Measurements from ENCODE around the gene DOCK3.

DOCK3 gene

GRCh38 chr3:50630394-50630793 is 44.3 kb upstream of the DOCK3 start:
- DNase-seq (ENCODE audit: low read depth) = no peak
- no peak overlapping the region for H3K4me3 ChIP-seq (ENCODE audit: control insufficient read depth, low read depth, low read length)
- no peak for TF ChIP-seq CTCF (IDR thresholded peaks at IDR 0.05; ENCODE audit: control insufficient read depth, insufficient read depth, low read depth, low read length, missing control alignments)

- no peak for DNase-seq (ENCODE audit: low read depth)
- TF ChIP-seq CTCF (IDR thresholded peaks at IDR 0.05; ENCODE audit: control insufficient read depth, insufficient read depth, low read depth, low read length, missing control alignments) = no peak
Measured at GRCh38 chr3:50630877-50631276, 43.9 kb upstream of the DOCK3 start.

GRCh38 chr3:50632450-50632849 is 42.3 kb upstream of the DOCK3 start:
- no peak overlapping the region for H3K4me3 ChIP-seq (ENCODE audit: control insufficient read depth, low read depth, low read length)
- TF ChIP-seq CTCF (IDR thresholded peaks at IDR 0.05; ENCODE audit: control insufficient read depth, insufficient read depth, low read depth, low read length, missing control alignments) = no peak
- DNase-seq (ENCODE audit: low read depth) = no peak

More at GRCh38 chr3:50630877-50631276, 43.9 kb upstream of the DOCK3 start:
- H3K4me3 ChIP-seq (ENCODE audit: control insufficient read depth, low read depth, low read length) = no peak overlapping the region

- DNase-seq (ENCODE audit: low read depth) = no peak
- no peak overlapping the region for H3K4me3 ChIP-seq (ENCODE audit: control insufficient read depth, low read depth, low read length)
- TF ChIP-seq CTCF (IDR thresholded peaks at IDR 0.05; ENCODE audit: control insufficient read depth, insufficient read depth, low read depth, low read length, missing control alignments) = no peak
Measured at GRCh38 chr3:50633230-50633790, 41.4 kb upstream of the DOCK3 start.

GRCh38 chr3:50635066-50635465 is 39.7 kb upstream of the DOCK3 start:
- no peak overlapping the region for H3K4me3 ChIP-seq (ENCODE audit: control insufficient read depth, low read depth, low read length)
- DNase-seq (ENCODE audit: low read depth) = no peak
- no peak for TF ChIP-seq CTCF (IDR thresholded peaks at IDR 0.05; ENCODE audit: control insufficient read depth, insufficient read depth, low read depth, low read length, missing control alignments)

- DNase-seq (ENCODE audit: low read depth) = no peak
- no peak for TF ChIP-seq CTCF (IDR thresholded peaks at IDR 0.05; ENCODE audit: control insufficient read depth, insufficient read depth, low read depth, low read length, missing control alignments)
- H3K4me3 ChIP-seq (ENCODE audit: control insufficient read depth, low read depth, low read length) = no peak overlapping the region
Measured at GRCh38 chr3:50637011-50637410, 37.7 kb upstream of the DOCK3 start.

DNA sequence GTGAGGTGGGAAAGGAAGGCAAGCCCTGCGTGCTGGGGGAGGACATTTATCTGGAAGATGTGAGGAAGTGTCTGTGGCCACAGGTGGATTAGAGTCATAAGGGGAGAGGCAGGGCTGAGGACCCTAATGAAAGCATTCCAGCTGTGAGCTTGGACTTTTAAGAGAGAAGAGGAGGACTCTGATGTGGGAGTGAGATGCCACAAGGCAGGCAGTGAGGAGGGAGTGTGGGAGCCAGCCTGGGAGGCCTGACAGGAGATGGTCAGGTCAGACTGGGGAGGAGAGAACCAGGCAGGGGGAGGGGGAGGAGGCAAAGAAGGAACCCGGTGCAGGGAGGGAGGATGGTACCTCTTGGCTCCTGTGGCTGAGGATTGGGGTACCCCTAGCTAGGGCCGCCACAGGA is 36.8 kb upstream of the DOCK3 start:
- DNase-seq (ENCODE audit: low read depth) = no peak
- TF ChIP-seq CTCF (IDR thresholded peaks at IDR 0.05; ENCODE audit: control insufficient read depth, insufficient read depth, low read depth, low read length, missing control alignments) = no peak
- H3K4me3 ChIP-seq (ENCODE audit: control insufficient read depth, low read depth, low read length) = no peak overlapping the region

Measured in AG09309 (cell line).